ENCODE results near the gene MIEF2.

GRCh38 chr17:18270046-18270931 lies 9.8 kb downstream of the MIEF2 start:
- TF ChIP-seq, protein P1, sequence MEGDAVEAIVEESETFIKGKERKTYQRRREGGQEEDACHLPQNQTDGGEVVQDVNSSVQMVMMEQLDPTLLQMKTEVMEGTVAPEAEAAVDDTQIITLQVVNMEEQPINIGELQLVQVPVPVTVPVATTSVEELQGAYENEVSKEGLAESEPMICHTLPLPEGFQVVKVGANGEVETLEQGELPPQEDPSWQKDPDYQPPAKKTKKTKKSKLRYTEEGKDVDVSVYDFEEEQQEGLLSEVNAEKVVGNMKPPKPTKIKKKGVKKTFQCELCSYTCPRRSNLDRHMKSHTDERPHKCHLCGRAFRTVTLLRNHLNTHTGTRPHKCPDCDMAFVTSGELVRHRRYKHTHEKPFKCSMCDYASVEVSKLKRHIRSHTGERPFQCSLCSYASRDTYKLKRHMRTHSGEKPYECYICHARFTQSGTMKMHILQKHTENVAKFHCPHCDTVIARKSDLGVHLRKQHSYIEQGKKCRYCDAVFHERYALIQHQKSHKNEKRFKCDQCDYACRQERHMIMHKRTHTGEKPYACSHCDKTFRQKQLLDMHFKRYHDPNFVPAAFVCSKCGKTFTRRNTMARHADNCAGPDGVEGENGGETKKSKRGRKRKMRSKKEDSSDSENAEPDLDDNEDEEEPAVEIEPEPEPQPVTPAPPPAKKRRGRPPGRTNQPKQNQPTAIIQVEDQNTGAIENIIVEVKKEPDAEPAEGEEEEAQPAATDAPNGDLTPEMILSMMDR (conservative IDR thresholded peaks at IDR 0.05; ENCODE audit: low read depth, low read length), result no peak
- TF ChIP-seq EZH2 (IDR thresholded peaks at IDR 0.05; ENCODE audit: low read length, unreplicated experiment) (no peak), EZH2phosphoT487 (IDR thresholded peaks at IDR 0.05; ENCODE audit: borderline replicate concordance, low read length) (no peak)

Data from PC-3 (cell line).